ENCODE measurements around the gene FOXR1. TPM values are rescaled to one million over a fixed set of nuclear protein-coding genes. Genes with fewer than 3 reads are reported as not detected.
"Not testable (repeated sequence)": the region's sequence is repeated elsewhere in the genome, so short reads cannot be mapped to it uniquely, and the experiment has no call there.

The FOXR1 gene
- total RNA-seq, 1 experiment from 2014 or later = not detected

GRCh38 chr11:118939953-118940598 lies 31.5 kb upstream of the FOXR1 start:
- DNase-seq (ENCODE audit: low read depth) = no peak

GRCh38 chr11:118947091-118947490 lies 24.5 kb upstream of the FOXR1 start:
- DNase-seq (ENCODE audit: low read depth) = no peak

GRCh38 chr11:118948000-118948399 lies 23.6 kb upstream of the FOXR1 start:
- DNase-seq (ENCODE audit: low read depth) = no peak

GRCh38 chr11:118953265-118953664 lies 18.3 kb upstream of the FOXR1 start:
- DNase-seq (ENCODE audit: low read depth) = peak; percentile 35

- not testable (repeated sequence) for DNase-seq (ENCODE audit: low read depth)
These were observed 17.6 kb upstream of the FOXR1 start for GRCh38 chr11:118953976-118954375.

GRCh38 chr11:118956094-118956846 lies 15.3 kb upstream of the FOXR1 start, which contains the start of gene UPK2:
Gene UPK2, plus strand, starts transcription at chr11:118956298. Its CDS starts 53 bp downstream, at chr11:118956351.
- peak; percentile 56 for DNase-seq (ENCODE audit: low read depth)

GRCh38 chr11:118956847-118957469 lies 14.6 kb upstream of the FOXR1 start:
- DNase-seq (ENCODE audit: low read depth) = no peak

GRCh38 chr11:118957549-118957948 lies 14.0 kb upstream of the FOXR1 start:
- DNase-seq (ENCODE audit: low read depth) = no peak

- DNase-seq (ENCODE audit: low read depth) = no peak
These were observed 13.6 kb upstream of the FOXR1 start for GRCh38 chr11:118957968-118958367.

GRCh38 chr11:118958577-118958976 lies 13.0 kb upstream of the FOXR1 start:
- DNase-seq (ENCODE audit: low read depth) = no peak

- DNase-seq (ENCODE audit: low read depth) = no peak
These were observed 10.4 kb upstream of the FOXR1 start for GRCh38 chr11:118961189-118961588.

GRCh38 chr11:118961591-118961990 lies 10.0 kb upstream of the FOXR1 start:
- peak; percentile 24 for DNase-seq (ENCODE audit: low read depth)

- DNase-seq (ENCODE audit: low read depth) = not testable (repeated sequence)
These were observed 2.1 kb upstream of the FOXR1 start for GRCh38 chr11:118969508-118969907.

GRCh38 chr11:118973985-118974384 lies 2.4 kb downstream of the FOXR1 start:
- DNase-seq (ENCODE audit: low read depth) = no peak

- peak; percentile 22 for DNase-seq (ENCODE audit: low read depth)
These were observed 4.5 kb downstream of the FOXR1 start for GRCh38 chr11:118975771-118976709.

GRCh38 chr11:118979434-118979833 lies 7.9 kb downstream of the FOXR1 start:
- no peak for DNase-seq (ENCODE audit: low read depth)

GRCh38 chr11:118980191-118980881 lies 8.8 kb downstream of the FOXR1 start:
- no peak for DNase-seq (ENCODE audit: low read depth)

- not testable (repeated sequence) for DNase-seq (ENCODE audit: low read depth)
These were observed 12.8 kb downstream of the FOXR1 start for GRCh38 chr11:118984337-118984736.

- no peak for DNase-seq (ENCODE audit: low read depth)
These were observed 13.3 kb downstream of the FOXR1 start for GRCh38 chr11:118984825-118985224.

GRCh38 chr11:118988280-118988679 lies 16.7 kb downstream of the FOXR1 start:
- DNase-seq (ENCODE audit: low read depth) = no peak
